ENCODE results near the gene CYTH2. TPM values are rescaled to one million over a fixed set of nuclear protein-coding genes. Genes with fewer than 3 reads are reported as not detected.

CYTH2 gene
- polyA plus RNA-seq, 3 donors = 21.3 to 48.2 (median 21.7) TPM

- H3K4me2 ChIP-seq (replicated peaks; ENCODE audit: extremely low read depth, low read length, poor library complexity, severe bottlenecking) = no peak overlapping the region
- H3K4me3 ChIP-seq (replicated peaks in 1 of 3; ENCODE audit: low read depth in 2 of 3, low read length in 3 of 3) = no peak overlapping the region
- Mint-ChIP-seq H3K9me3 (peaks cover 0 to 9% (median 6%) of the 10 kb centered on the region in 7 donors), H3K36me3 (peaks cover 0 to 5% of the 10 kb centered on the region in 2 donors), H3K27ac (no peak overlapping the region), H3K4me1 (peaks cover 11% of the 10 kb centered on the region), H3K4me3 (peak overlapping the region; percentile 16 to 74), H3K27me3 (ENCODE audit: low read depth in 3 of 3) (peaks cover 5 to 30% (median 18%) of the 10 kb centered on the region in 3 donors)
- H3K36me3 ChIP-seq (replicated peaks in 1 of 2; ENCODE audit: control insufficient read depth in 1 of 2, insufficient read depth in 2 of 2, low read length in 2 of 2) = no peaks in the 10 kb centered on the region
- no peaks in the 10 kb centered on the region for H3K79me2 ChIP-seq (ENCODE audit: insufficient read depth, low read length)
- 0% methylated on average over 30 of the region's 32 CpGs for WGBS (ENCODE audit: insufficient coverage)
- TF ChIP-seq CTCF (IDR thresholded peaks at IDR 0.05) = no peak
- H3K9me3 ChIP-seq (replicated peaks in 1 of 2; ENCODE audit: control insufficient read depth in 1 of 2, insufficient read depth in 1 of 2, low read length in 2 of 2) = peaks cover 4 to 11% of the 10 kb centered on the region in 2 donors
- H3K27ac ChIP-seq (ENCODE audit: low read depth in 1 of 2, low read length in 2 of 2) = no peak overlapping the region
- H2AFZ ChIP-seq (ENCODE audit: insufficient read depth, low read depth, low read length, poor library complexity, severe bottlenecking) = no peak overlapping the region
- no peaks in the 10 kb centered on the region for H4K20me1 ChIP-seq (ENCODE audit: insufficient read depth, low read length)
- peaks cover 11 to 19% of the 10 kb centered on the region in 2 donors for H3K4me1 ChIP-seq (ENCODE audit: control insufficient read depth in 1 of 2, insufficient read depth in 2 of 2, low read length in 2 of 2)
- no peak for DNase-seq
- no peak overlapping the region for H3K9ac ChIP-seq (ENCODE audit: insufficient read depth, low read length, poor library complexity, severe bottlenecking)
- H3K27me3 ChIP-seq (ENCODE audit: control insufficient read depth in 2 of 2, insufficient read depth in 2 of 2, low read length in 2 of 2) = peaks cover 20 to 37% of the 10 kb centered on the region in 2 donors
- intact Hi-C loops (cut with micrococcal nuclease) = no loop called here
Observed at GRCh38 chr19:48511321-48511731, 42.2 kb downstream of the CYTH2 start.

GRCh38 chr19:48511800-48512503, 42.8 kb downstream of the CYTH2 start, which contains the start of gene LMTK3:
Gene LMTK3, minus strand, starts transcription at chr19:48511835. Its CDS starts 259 bp downstream, at chr19:48511576.
- H3K4me2 ChIP-seq (replicated peaks; ENCODE audit: extremely low read depth, low read length, poor library complexity, severe bottlenecking) = no peak within 1 kb of the TSS
- WGBS (ENCODE audit: insufficient coverage) = 8% methylated on average over 27 of the region's 32 CpGs
- H4K20me1 ChIP-seq (ENCODE audit: insufficient read depth, low read length) = no peaks in the 10 kb centered on the region
- TF ChIP-seq CTCF (IDR thresholded peaks at IDR 0.05) = no peak
- no peak within 1 kb of the TSS for H3K4me3 ChIP-seq (replicated peaks in 1 of 3; ENCODE audit: low read depth in 2 of 3, low read length in 3 of 3)
- H3K4me1 ChIP-seq (ENCODE audit: control insufficient read depth in 1 of 2, insufficient read depth in 2 of 2, low read length in 2 of 2) = peaks cover 11 to 19% of the 10 kb centered on the region in 2 donors
- H3K9me3 ChIP-seq (replicated peaks in 1 of 2; ENCODE audit: control insufficient read depth in 1 of 2, insufficient read depth in 1 of 2, low read length in 2 of 2) = peaks cover 4 to 11% of the 10 kb centered on the region in 2 donors
- H3K4me3 Mint-ChIP-seq = peak within 1 kb of the TSS; percentile 16 to 74
- intact Hi-C loops (cut with micrococcal nuclease) = no loop called here
- H2AFZ ChIP-seq (ENCODE audit: insufficient read depth, low read depth, low read length, poor library complexity, severe bottlenecking) = no peak within 1 kb of the TSS
- no peaks in the 10 kb centered on the region for H3K79me2 ChIP-seq (ENCODE audit: insufficient read depth, low read length)
- no peak within 1 kb of the TSS for H3K27ac Mint-ChIP-seq
- peaks cover 0 to 5% of the 10 kb centered on the region in 2 donors for H3K36me3 Mint-ChIP-seq
- no peak for DNase-seq
- peaks cover 11% of the 10 kb centered on the region for H3K4me1 Mint-ChIP-seq
- H3K27me3 ChIP-seq (ENCODE audit: control insufficient read depth in 2 of 2, insufficient read depth in 2 of 2, low read length in 2 of 2) = peaks cover 20 to 37% of the 10 kb centered on the region in 2 donors
- peaks cover 5 to 30% (median 20%) of the 10 kb centered on the region in 3 donors for H3K27me3 Mint-ChIP-seq (ENCODE audit: low read depth in 3 of 3)
- H3K36me3 ChIP-seq (replicated peaks in 1 of 2; ENCODE audit: control insufficient read depth in 1 of 2, insufficient read depth in 2 of 2, low read length in 2 of 2) = no peaks in the 10 kb centered on the region
- peaks cover 0 to 9% (median 6%) of the 10 kb centered on the region in 7 donors for H3K9me3 Mint-ChIP-seq
- no peak within 1 kb of the TSS for H3K9ac ChIP-seq (ENCODE audit: insufficient read depth, low read length, poor library complexity, severe bottlenecking)
- no peak within 1 kb of the TSS for H3K27ac ChIP-seq (ENCODE audit: low read depth in 1 of 2, low read length in 2 of 2)
